ELR (cell line): ENCODE data around the gene OSTC.
A peak's percentile ranks its signal among the peaks of the same experiment; 100 is the strongest.
"Not testable (repeated sequence)": the region's sequence is repeated elsewhere in the genome, so short reads cannot be mapped to it uniquely, and the experiment has no call there.

Experiments used
- DNase-seq: peaks from one replicate; pipeline ENCODE4 v3.0.0-alpha.2; 2015; ENCODE audit warnings: low read depth

OSTC gene

GRCh38 chr4:108646706-108647105, 3.7 kb upstream of the OSTC start:
- no peak for DNase-seq

GRCh38 chr4:108649863-108650211, 562 bp upstream of the OSTC start:
- no peak for DNase-seq

GRCh38 chr4:108651014-108651791, 804 bp downstream of the OSTC start:
- peak; percentile 71 for DNase-seq

- DNase-seq: no peak
These were observed 12.2 kb downstream of the OSTC start for GRCh38 chr4:108662629-108663028.

- DNase-seq: no peak
These were observed 24.1 kb downstream of the OSTC start for GRCh38 chr4:108674356-108674977.

GRCh38 chr4:108681321-108681809, 31.0 kb downstream of the OSTC start:
- DNase-seq: no peak

- peak; percentile 61 for DNase-seq
These were observed 33.1 kb downstream of the OSTC start for GRCh38 chr4:108683479-108683878.

GRCh38 chr4:108685036-108685686, 34.8 kb downstream of the OSTC start:
- DNase-seq: no peak

- no peak for DNase-seq
These were observed 40.3 kb downstream of the OSTC start for GRCh38 chr4:108690738-108691137.

GRCh38 chr4:108693211-108693610, 42.8 kb downstream of the OSTC start:
- DNase-seq: no peak

GRCh38 chr4:108693819-108694218, 43.4 kb downstream of the OSTC start:
- no peak for DNase-seq

GRCh38 chr4:108694423-108694822, 44.0 kb downstream of the OSTC start:
- no peak for DNase-seq

- DNase-seq: no peak
These were observed 44.7 kb downstream of the OSTC start for GRCh38 chr4:108695062-108695461.

- DNase-seq: no peak
These were observed 45.8 kb downstream of the OSTC start for GRCh38 chr4:108696160-108696559.

- DNase-seq: peak; percentile 32
These were observed 49.8 kb downstream of the OSTC start for GRCh38 chr4:108700081-108700757.

GRCh38 chr4:108702960-108703359, 52.6 kb downstream of the OSTC start:
- no peak for DNase-seq

- no peak for DNase-seq
These were observed 53.0 kb downstream of the OSTC start for GRCh38 chr4:108703370-108703769.

- DNase-seq: no peak
These were observed 53.6 kb downstream of the OSTC start for GRCh38 chr4:108703966-108704365.

- DNase-seq: no peak
These were observed 55.9 kb downstream of the OSTC start for GRCh38 chr4:108706289-108706688.

GRCh38 chr4:108709234-108709633, 58.8 kb downstream of the OSTC start:
- no peak for DNase-seq

- no peak for DNase-seq
These were observed 59.3 kb downstream of the OSTC start for GRCh38 chr4:108709722-108710121.

- DNase-seq: not testable (repeated sequence)
These were observed 60.2 kb downstream of the OSTC start for GRCh38 chr4:108710578-108710977.

GRCh38 chr4:108714880-108715279, 64.5 kb downstream of the OSTC start:
- DNase-seq: no peak
